ENCODE measurements around the gene CAMKMT. TPM values are rescaled to one million over a fixed set of nuclear protein-coding genes. Genes with fewer than 3 reads are reported as not detected.

Gene CAMKMT
- total RNA-seq, 1 experiment from 2014 or later, result 12.5 TPM

DNA sequence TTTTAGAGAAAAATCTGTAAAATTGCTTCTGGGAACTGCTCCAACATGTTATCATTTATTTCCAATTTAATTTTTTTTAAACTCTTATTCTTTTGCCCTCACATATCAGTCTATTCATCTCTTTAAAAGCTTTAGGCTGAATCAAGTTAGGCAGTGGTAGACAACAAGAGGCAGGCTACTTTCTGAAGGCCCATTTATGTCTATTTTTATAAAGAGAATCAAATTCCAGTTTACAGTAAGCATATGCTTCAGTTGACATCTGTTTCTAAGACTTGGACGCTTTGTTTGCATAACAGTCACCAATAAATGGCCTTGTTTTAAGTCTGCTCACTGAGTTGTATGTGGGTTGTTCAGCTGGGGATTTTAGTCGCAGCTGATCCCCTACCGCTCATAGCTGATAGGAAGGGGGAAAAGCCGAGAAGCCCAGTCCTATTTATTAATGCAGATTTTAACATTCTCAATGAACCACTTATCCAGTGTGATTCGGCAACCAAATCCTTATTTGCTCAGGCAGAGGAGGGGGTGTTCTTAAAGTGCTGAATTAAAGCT lies 319.3 kb downstream of the CAMKMT start:
- CTCF ChIA-PET, result interaction anchor here (1.4 kb wide), 1 partner anchor 201 kb away, joined by 6 read pairs; no protein-coding TSS in a partner anchor
- POLR2A ChIA-PET (ENCODE audit: low non-redundant PET), result interaction anchor here (0.6 kb wide), 1 partner anchor 599 kb away, joined by 3 read pairs; no protein-coding TSS in a partner anchor
- TF ChIP-seq, protein P1, sequence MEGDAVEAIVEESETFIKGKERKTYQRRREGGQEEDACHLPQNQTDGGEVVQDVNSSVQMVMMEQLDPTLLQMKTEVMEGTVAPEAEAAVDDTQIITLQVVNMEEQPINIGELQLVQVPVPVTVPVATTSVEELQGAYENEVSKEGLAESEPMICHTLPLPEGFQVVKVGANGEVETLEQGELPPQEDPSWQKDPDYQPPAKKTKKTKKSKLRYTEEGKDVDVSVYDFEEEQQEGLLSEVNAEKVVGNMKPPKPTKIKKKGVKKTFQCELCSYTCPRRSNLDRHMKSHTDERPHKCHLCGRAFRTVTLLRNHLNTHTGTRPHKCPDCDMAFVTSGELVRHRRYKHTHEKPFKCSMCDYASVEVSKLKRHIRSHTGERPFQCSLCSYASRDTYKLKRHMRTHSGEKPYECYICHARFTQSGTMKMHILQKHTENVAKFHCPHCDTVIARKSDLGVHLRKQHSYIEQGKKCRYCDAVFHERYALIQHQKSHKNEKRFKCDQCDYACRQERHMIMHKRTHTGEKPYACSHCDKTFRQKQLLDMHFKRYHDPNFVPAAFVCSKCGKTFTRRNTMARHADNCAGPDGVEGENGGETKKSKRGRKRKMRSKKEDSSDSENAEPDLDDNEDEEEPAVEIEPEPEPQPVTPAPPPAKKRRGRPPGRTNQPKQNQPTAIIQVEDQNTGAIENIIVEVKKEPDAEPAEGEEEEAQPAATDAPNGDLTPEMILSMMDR (conservative IDR thresholded peaks at IDR 0.05; ENCODE audit: low read depth, low read length), result no peak
- no peak for TF ChIP-seq EZH2 (IDR thresholded peaks at IDR 0.05; ENCODE audit: borderline replicate concordance, low read depth, low read length, poor library complexity, severe bottlenecking)
- no peaks in the 10 kb centered on the region for H3K4me1 ChIP-seq (ENCODE audit: insufficient read depth, low read length, poor library complexity, severe bottlenecking)
- no peak overlapping the region for H3K27ac ChIP-seq (ENCODE audit: low read depth, low read length, poor library complexity, severe bottlenecking)
- H3K36me3 ChIP-seq (ENCODE audit: insufficient read depth, low read length, poor library complexity, severe bottlenecking), result no peaks in the 10 kb centered on the region
- peak; percentile 15 for DNase-seq (ENCODE audit: low spot score)
- no peak overlapping the region for H3K4me3 ChIP-seq (ENCODE audit: low read depth, low read length, poor library complexity, severe bottlenecking)
- H3K9me3 ChIP-seq (ENCODE audit: low read depth, low read length, poor library complexity, severe bottlenecking), result no peaks in the 10 kb centered on the region
- BruUV-seq (replicated peaks), result no TSS peak
- intact Hi-C loops (cut with micrococcal nuclease; ENCODE audit: unreplicated experiment), result no loop called here
- no peaks in the 10 kb centered on the region for H3K27me3 ChIP-seq (replicated peaks; ENCODE audit: insufficient read depth, low read depth, low read length, poor library complexity)

DNA sequence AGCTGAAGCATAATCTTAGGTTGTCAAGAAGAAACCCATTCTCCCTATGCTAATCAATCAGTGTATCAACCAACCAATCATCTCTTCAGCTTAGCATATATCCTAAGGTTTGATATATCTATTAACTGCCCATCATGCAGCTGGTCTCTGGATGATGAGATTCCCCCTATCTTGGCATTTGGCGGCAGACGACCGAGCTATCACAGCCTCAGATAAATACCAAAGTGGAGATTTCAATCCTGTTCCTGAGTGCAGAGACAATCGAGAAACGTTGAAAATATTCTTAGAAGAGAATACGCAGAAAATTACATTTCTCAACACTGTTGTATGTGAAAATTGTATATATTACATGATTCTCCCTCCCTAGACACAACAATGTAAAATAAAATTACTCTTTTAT lies 320.7 kb downstream of the CAMKMT start:
- H3K4me1 ChIP-seq (ENCODE audit: insufficient read depth, low read length, poor library complexity, severe bottlenecking), result no peaks in the 10 kb centered on the region
- DNase-seq (ENCODE audit: low spot score), result no peak
- H3K27ac ChIP-seq (ENCODE audit: low read depth, low read length, poor library complexity, severe bottlenecking), result no peak overlapping the region
- no peaks in the 10 kb centered on the region for H3K27me3 ChIP-seq (replicated peaks; ENCODE audit: insufficient read depth, low read depth, low read length, poor library complexity)
- TF ChIP-seq, protein P1 (conservative IDR thresholded peaks at IDR 0.05; ENCODE audit: low read depth, low read length), result no peak
- no peak for TF ChIP-seq EZH2 (IDR thresholded peaks at IDR 0.05; ENCODE audit: borderline replicate concordance, low read depth, low read length, poor library complexity, severe bottlenecking)
- intact Hi-C loops (cut with micrococcal nuclease; ENCODE audit: unreplicated experiment), result no loop called here
- H3K4me3 ChIP-seq (ENCODE audit: low read depth, low read length, poor library complexity, severe bottlenecking), result no peak overlapping the region
- H3K9me3 ChIP-seq (ENCODE audit: low read depth, low read length, poor library complexity, severe bottlenecking), result no peaks in the 10 kb centered on the region
- H3K36me3 ChIP-seq (ENCODE audit: insufficient read depth, low read length, poor library complexity, severe bottlenecking), result no peaks in the 10 kb centered on the region
- CTCF ChIA-PET, result interaction anchor here (1.4 kb wide), 1 partner anchor 203 kb away, joined by 6 read pairs; no protein-coding TSS in a partner anchor
- no TSS peak for BruUV-seq (replicated peaks)
- POLR2A ChIA-PET (ENCODE audit: low non-redundant PET), result no interaction called here

DNA sequence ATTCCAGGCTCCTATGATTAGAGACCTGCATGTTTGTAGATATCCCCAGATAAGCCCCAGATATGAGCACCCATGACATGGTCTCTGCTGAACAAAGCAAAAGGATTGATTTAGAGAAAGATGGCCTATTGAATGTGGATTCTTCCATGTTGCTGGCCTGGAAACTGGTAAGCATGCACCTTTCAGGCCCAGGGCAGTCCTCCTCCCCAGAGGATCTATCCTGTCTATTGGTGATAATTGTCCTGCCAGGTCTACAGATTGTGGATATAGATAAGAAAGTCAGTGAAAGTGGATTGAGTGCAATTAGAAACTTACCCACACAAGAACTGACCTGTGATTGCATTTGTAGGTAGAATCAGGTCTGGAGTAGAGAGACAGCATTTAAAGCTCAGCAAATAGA lies 322.8 kb downstream of the CAMKMT start:
- intact Hi-C loops (cut with micrococcal nuclease; ENCODE audit: unreplicated experiment), result no loop called here
- no peak for TF ChIP-seq EZH2 (IDR thresholded peaks at IDR 0.05; ENCODE audit: borderline replicate concordance, low read depth, low read length, poor library complexity, severe bottlenecking)
- TF ChIP-seq, protein P1 (conservative IDR thresholded peaks at IDR 0.05; ENCODE audit: low read depth, low read length), result no peak
- Histone ChIP-seq H3K27me3 (replicated peaks; ENCODE audit: insufficient read depth, low read depth, low read length, poor library complexity) (no peaks in the 10 kb centered on the region), H3K27ac (ENCODE audit: low read depth, low read length, poor library complexity, severe bottlenecking) (no peak overlapping the region), H3K4me3 (ENCODE audit: low read depth, low read length, poor library complexity, severe bottlenecking) (no peak overlapping the region), H3K9me3 (ENCODE audit: low read depth, low read length, poor library complexity, severe bottlenecking) (no peaks in the 10 kb centered on the region), H3K36me3 (ENCODE audit: insufficient read depth, low read length, poor library complexity, severe bottlenecking) (no peaks in the 10 kb centered on the region), H3K4me1 (ENCODE audit: insufficient read depth, low read length, poor library complexity, severe bottlenecking) (no peaks in the 10 kb centered on the region)
- ChIA-PET POLR2A (ENCODE audit: low non-redundant PET) (no interaction called here), CTCF (no interaction called here)
- no TSS peak for BruUV-seq (replicated peaks)
- no peak for DNase-seq (ENCODE audit: low spot score)
